Measurements from ENCODE around the gene SLA2.
"Not testable (repeated sequence)": the region's sequence is repeated elsewhere in the genome, so short reads cannot be mapped to it uniquely, and the experiment has no call there.

- not testable (repeated sequence) for TF ChIP-seq CTCF (IDR thresholded peaks at IDR 0.05; ENCODE audit: control extremely low read depth in 1 of 3, insufficient read depth in 1 of 3, low read depth in 1 of 3, low read length in 3 of 3); EZH2 (IDR thresholded peaks at IDR 0.05; ENCODE audit: low read depth, low read length, severe bottlenecking); SP4 (IDR thresholded peaks at IDR 0.05; ENCODE audit: low read length); MAFK (IDR thresholded peaks at IDR 0.05; ENCODE audit: low read depth, low read length)
Observed at GRCh38 chr20:36695467-36695866, 49.5 kb upstream of the SLA2 start.
